HG02885 (cell line): Measurements from ENCODE around the gene UBE2D1.

Experiments used
- ATAC-seq: cut with Tn5 transposase; IDR thresholded peaks from one replicate; pipeline ENCODE4 v1.9.1; 2021; ENCODE audit warnings: mild to moderate bottlenecking; ENCODE audit not compliant: unreplicated experiment, poor library complexity

The UBE2D1 gene

DNA sequence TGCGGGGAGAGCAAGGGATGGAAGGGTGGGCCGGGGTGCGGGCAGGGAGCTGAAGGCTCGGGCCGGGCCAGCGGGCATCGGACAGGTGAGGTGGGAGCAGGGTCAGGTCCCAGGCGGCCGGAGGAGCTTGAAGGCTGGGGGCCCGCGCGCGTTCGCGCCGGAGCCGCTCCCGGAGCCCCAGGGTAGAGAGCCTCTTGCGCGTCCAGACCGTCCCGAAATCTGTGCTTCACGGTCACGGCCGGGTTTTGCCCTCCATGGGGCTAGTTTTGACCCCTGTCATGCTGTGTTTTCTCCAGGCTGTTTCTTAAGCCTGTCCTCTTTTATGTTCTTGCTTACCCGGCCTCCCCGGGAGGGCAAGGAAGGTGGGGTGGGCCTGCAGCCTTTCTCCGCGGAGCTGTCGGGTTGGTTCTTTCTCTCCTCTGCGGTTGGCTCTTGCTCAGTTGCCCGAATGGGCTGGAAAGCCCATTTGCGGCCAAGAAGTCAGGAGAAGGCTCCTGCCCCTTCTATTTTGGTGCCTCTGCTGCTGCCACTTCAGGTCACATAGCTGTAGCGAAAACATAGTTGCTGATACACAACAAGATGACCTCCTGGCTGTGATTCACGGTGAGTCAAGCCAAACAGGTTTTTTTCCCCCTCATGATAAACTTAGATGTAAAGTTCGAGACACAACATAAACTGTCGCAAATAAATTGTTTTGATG lies 650 bp downstream of the UBE2D1 start:
- peak; percentile 47 for ATAC-seq

GRCh38 chr10:58336242-58336641 lies 1.4 kb downstream of the UBE2D1 start:
- no peak for ATAC-seq

- no peak for ATAC-seq
These were observed 6.6 kb downstream of the UBE2D1 start for GRCh38 chr10:58341422-58341821.

GRCh38 chr10:58341947-58342346 lies 7.1 kb downstream of the UBE2D1 start:
- ATAC-seq, result peak; percentile 61

DNA sequence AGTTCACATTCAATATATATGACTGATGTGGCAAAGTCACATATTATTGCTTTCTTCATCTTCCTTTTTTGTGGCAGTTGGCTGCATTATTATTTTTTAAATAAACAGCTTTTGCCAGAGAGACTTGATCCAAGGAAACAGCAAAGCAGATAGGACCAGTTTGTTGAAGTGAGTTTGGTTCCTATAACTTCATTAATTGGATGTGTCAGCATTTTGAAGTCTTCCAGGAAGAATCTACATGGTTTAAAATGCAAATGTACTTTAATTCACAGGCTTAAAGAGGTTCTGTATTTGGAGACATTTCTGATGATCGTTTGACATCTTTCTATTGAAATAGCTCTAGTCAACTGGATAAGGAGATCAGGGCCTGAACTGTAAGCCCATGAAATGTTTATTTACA lies 13.2 kb downstream of the UBE2D1 start:
- no peak for ATAC-seq

DNA sequence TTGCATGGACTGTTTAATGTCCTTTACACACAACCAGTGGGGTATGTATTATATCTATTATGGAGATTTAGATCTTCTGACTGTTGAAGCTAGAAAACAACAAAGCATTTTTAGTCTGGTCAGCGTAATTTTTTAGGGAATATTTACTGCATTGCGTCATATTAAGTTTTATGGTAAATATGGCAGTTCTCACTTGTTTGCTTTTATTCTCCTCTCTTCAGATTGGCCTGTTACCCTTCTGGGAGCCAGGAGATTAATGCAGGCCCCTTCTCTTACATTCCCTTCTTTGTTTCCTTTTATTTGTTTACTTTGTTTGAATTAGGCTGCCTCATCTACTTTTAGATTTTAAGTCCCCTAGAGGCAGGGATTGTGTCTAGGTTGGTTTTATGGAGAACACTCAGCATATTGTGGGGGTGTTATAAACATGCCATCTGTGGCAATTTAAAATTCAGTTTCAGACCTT lies 13.8 kb downstream of the UBE2D1 start:
- ATAC-seq, result no peak

GRCh38 chr10:58350023-58350422 lies 15.2 kb downstream of the UBE2D1 start:
- ATAC-seq, result no peak

DNA sequence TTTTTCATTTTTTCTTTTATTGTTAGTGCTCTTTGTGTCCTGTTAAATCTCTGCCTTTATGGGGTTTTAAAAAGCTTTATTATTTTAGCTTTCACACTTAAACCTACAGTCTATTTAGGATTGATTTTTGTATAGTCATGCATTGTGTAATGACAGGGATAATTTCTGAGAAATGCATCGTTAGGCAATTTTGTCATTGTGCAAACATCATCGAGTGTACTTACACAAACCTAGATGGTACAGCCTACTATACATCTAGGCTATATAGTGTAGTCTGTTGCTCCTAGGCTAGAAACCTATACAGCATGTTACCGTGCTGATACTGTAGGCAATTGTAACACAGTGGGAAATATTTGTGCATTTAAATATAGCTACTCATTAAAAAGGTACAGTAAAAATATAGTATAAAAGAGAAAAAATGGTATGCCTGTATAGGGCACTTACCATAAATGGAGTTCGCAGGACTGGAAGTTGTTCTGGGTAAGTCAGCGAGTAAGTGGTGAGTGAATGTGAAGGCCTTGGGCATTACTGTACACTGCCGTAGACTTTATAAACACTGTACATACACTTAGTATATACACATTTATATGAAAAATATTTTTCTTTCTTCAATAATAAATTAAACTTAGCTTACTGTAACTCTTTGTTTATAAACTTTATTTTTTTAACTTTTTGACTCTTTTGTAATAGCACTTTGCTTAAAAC lies 16.0 kb downstream of the UBE2D1 start:
- ATAC-seq, result no peak

DNA sequence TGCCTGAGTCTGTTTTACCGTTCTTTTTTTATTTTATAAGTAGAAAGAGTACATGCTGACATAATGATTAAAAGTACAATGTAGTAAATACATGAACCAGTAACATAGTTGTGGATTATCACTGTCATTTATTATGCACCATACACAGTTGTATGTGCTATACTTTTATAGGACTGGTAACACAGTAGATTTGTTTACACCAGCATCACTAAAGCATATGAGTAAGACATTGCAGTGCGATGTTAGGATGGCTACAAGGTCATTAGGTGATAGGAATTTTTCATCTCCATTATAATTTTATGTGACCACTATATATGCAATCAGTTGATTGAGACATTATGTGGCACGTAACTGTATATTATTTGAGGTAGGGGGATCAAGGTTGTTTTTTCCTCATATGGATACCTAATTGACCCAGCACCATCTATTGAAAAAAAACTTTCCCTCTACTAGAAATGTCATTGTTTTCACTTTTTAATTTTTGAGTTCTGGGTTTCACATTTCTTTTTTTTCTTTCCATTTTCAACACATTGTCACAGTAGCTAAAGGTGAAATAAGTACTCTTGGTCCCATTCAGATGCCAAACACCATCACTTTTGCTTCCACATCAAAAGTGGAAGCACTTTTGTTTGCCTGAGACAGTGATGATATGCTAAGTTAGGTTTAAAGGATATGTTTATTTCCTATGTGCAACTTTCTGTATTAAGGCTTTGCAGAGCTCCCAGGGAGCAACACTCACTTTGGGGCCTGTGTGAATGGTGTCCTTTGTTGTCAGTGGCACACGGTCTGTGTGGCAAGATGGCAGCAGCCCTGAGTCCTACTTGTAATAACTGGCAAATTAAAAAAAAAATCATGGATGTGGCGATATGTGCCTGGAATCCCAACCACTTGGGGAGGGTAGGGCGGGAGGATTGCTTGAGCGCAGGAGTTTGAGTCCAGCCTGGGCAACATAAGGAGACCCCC lies 17.1 kb downstream of the UBE2D1 start:
- ATAC-seq, result no peak

GRCh38 chr10:58352956-58353610 lies 18.3 kb downstream of the UBE2D1 start:
- ATAC-seq, result no peak

DNA sequence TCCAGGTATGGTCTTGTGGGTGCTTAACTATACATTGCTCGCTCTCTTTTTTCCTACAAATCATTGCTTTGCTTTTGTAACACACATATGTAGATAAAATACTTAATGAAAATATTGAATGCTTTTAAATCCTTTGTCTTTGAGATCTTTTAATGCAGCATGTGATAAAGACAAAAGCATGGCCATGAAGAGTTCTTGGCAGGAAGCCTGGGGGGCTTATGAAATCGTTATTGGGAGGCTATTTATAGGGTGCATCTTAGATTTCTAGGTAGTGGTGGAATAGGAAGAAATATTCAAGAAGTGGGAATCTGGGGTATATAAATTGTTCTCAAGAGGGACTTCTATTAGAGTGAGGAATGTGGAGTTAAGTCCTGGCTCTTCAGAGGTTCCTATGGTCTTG lies 21.9 kb downstream of the UBE2D1 start:
- no peak for ATAC-seq

- no peak for ATAC-seq
These were observed 23.6 kb downstream of the UBE2D1 start for GRCh38 chr10:58358314-58358933.

DNA sequence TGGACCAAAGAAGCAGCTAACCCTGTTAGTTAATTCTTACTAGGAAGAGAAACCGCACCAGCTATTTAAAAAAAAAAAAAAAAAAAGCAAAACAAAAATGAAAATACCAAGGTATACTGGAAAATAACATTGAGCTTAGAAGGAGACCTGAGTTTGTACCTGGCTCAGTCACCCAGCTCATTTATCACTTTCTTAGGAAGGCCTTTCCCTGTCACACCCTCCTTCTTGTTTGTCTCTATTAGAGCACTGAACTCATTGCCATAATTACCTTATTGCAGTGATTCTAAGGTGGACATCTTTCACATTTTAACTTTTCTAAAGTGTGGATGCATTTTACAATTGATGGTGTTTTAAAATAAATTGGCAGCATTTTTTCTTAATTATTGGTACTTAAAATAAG lies 24.1 kb downstream of the UBE2D1 start:
- no peak for ATAC-seq

GRCh38 chr10:58359541-58359940 lies 24.7 kb downstream of the UBE2D1 start:
- ATAC-seq, result no peak

- ATAC-seq, result no peak
These were observed 25.7 kb downstream of the UBE2D1 start for GRCh38 chr10:58360412-58361004.

DNA sequence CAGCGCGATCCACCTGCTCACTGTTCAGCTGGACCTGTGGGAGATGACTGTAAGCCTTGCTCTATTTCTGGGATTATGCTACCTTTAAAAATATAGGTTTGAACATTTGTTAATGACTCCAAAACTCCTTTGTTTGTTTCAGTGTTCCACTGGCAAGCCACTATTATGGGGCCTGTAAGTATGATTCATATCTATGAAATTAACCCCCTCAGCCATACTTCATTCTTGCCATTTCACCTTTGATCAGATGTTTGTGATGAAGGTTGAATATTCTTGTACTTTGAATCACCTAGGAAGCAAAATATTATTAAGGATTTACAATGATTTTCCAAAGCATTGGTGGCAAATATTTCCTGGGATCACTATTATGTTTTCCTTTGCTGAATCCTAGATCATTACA lies 26.5 kb downstream of the UBE2D1 start:
- ATAC-seq, result no peak

- no peak for ATAC-seq
These were observed 27.4 kb downstream of the UBE2D1 start for GRCh38 chr10:58362027-58362789.

DNA sequence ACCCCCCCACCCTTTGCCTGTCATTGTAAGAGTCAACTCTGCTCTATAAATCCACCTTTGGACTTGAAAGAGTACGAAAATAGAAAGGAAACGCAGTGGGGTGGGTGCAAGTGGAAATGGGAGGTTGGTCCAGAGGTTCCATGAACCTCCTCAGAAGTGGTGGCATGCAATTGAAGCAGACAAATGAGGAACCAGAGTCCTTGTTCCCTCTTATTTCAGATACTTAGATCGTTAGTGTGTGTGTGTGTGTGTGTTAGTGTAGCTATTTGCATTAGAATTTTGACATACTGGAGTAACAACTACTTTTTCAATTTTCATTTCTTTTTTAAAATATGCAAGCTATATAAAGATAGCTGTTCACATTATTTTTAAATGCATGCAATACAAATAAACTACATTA lies 32.3 kb downstream of the UBE2D1 start:
- no peak for ATAC-seq

- ATAC-seq, result no peak
These were observed 36.7 kb downstream of the UBE2D1 start for GRCh38 chr10:58371473-58371872.
